ENCODE results near the gene METTL3.

DNA sequence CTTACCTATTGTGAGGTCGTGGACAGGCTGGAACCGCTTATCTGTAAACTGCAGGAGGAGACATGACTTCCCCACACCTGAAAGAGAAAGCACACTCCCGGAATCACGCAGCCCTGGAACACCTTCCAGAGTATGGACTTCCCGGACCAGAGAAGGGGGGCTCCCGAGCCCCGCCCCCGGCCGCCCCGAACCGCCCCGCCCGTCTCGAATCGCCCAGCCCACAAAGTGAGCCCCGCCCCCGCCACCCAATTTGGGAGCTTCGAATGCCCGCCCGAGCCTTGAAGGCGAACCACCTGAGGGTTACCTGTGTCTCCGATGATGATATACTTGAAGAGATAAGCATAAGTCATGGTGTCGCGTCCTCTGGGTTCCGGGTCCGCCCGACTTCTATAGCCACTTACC, 34.6 kb downstream of the METTL3 start:
- TF ChIP-seq, protein P1, sequence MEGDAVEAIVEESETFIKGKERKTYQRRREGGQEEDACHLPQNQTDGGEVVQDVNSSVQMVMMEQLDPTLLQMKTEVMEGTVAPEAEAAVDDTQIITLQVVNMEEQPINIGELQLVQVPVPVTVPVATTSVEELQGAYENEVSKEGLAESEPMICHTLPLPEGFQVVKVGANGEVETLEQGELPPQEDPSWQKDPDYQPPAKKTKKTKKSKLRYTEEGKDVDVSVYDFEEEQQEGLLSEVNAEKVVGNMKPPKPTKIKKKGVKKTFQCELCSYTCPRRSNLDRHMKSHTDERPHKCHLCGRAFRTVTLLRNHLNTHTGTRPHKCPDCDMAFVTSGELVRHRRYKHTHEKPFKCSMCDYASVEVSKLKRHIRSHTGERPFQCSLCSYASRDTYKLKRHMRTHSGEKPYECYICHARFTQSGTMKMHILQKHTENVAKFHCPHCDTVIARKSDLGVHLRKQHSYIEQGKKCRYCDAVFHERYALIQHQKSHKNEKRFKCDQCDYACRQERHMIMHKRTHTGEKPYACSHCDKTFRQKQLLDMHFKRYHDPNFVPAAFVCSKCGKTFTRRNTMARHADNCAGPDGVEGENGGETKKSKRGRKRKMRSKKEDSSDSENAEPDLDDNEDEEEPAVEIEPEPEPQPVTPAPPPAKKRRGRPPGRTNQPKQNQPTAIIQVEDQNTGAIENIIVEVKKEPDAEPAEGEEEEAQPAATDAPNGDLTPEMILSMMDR (IDR thresholded peaks at IDR 0.05; ENCODE audit: control extremely low read depth in 1 of 3, insufficient read depth in 1 of 3, low read depth in 1 of 3, low read length in 3 of 3), result no peak
- TF ChIP-seq SIN3A (conservative IDR thresholded peaks at IDR 0.05 in 1 of 2, IDR thresholded peaks at IDR 0.05 in 1 of 2; ENCODE audit: low read depth in 1 of 2, low read length in 2 of 2), result no peak
- TF ChIP-seq FOSL1 (IDR thresholded peaks at IDR 0.05; ENCODE audit: insufficient read depth, low read depth, low read length), result no peak
